ENCODE measurements around the gene UCP1.
A peak's percentile ranks its signal among the peaks of the same experiment; 100 is the strongest.

UCP1 gene

DNA sequence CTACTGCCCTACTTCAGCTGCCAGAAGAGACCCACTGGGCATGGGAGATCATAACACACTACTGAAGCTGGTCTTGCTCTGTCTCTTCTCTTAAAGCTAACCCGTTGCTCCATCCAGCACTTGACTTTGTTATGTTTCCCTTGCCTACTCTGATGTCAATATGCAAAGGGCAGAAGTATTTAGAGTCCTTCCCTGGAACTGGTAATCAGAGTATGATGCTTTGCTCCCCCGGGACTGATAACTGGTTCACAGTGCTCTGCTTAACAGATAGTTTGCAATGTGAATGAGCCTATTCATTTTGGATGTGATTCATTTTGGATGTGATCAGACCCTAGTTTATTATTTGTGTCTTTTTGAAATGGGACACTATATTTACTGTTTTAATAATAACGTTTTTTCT, 12.3 kb upstream of the UCP1 start:
- Mint-ChIP-seq H3K27ac (no peak overlapping the region), H3K36me3 (ENCODE audit: insufficient read depth) (no peaks in the 10 kb centered on the region), H3K9me3 (no peaks in the 10 kb centered on the region), H3K27me3 (peaks cover 28 to 49% of the 10 kb centered on the region in 2 donors), H3K4me1 (ENCODE audit: low read depth in 2 of 2) (peaks cover 0 to 7% of the 10 kb centered on the region in 2 donors), H3K4me3 (no peak overlapping the region)
- ATAC-seq (replicated peaks): no peak
- no peak for DNase-seq

DNA sequence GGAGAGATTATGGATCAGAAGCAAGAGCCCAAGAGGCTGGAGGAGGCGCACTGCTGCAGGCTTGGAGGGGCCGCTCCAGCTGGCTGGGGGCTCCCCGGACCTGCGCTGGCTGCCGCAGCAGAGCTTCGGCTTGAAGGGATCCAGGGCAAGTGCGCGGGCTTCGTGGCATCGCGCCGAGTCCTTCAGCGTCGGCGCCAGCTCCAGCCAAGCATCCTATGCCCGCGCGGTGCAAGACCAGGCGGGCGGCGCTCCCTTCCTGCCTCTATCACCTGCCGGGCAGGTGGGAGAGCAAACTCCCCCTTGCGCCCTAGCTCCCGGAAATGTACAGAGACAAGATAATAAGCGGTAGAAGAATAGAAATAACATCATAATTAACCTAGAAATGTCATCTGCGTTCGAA, 10.5 kb upstream of the UCP1 start:
- Mint-ChIP-seq H3K9me3 (no peaks in the 10 kb centered on the region), H3K4me1 (ENCODE audit: low read depth in 2 of 2) (peaks cover 0 to 7% of the 10 kb centered on the region in 2 donors), H3K27me3 (peaks cover 40 to 51% of the 10 kb centered on the region in 2 donors), H3K4me3 (no peak overlapping the region), H3K36me3 (ENCODE audit: insufficient read depth) (no peaks in the 10 kb centered on the region), H3K27ac (no peak overlapping the region)
- ATAC-seq (replicated peaks): no peak
- DNase-seq: no peak

DNA sequence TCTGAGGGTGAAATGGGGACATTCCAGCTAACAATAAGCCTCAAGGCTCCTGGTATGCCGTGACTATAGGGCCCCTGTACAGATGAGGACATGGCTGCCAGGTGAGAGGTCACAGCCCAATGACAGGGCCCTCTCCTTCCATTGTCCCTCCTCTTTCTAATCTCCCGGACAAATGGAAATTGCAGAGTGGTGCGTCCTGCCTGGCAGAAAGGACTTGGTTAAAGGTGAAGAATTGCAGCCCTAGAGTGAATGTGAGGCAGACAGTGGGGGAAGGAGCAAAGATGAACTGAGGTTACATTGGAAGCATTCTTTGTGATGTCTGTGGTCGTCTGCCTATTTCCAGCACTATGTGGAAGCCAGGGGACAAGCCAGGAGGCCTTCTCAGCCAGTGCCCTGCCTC, 6.7 kb upstream of the UCP1 start:
- no peak for ATAC-seq (replicated peaks)
- Mint-ChIP-seq H3K27ac (no peak overlapping the region), H3K4me3 (no peak overlapping the region), H3K36me3 (ENCODE audit: insufficient read depth) (peaks cover 3% of the 10 kb centered on the region), H3K4me1 (ENCODE audit: low read depth in 2 of 2) (peaks cover 0 to 7% of the 10 kb centered on the region in 2 donors), H3K9me3 (no peaks in the 10 kb centered on the region), H3K27me3 (peaks cover 59 to 67% of the 10 kb centered on the region in 2 donors)
- no peak for DNase-seq

DNA sequence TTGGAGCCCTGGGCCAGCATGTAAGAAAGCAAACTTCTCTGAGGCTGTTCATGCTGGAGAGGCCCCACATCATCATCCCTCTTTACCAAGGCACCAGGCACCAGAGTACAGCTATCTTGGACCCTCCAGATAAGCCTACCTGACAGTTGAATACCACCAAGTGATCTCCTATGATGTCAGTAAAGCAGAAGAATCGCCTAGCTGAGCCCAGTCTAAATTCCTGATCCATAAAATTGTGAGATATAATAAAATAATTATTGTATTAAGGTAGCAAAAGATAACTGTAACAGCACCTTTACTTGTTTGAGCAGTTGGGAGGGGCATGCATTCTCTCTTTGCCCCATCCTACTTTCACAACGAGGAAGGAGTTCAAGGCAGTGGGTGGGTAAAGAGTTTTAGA, 2.9 kb upstream of the UCP1 start:
- Mint-ChIP-seq H3K27me3 (peaks cover 49 to 66% of the 10 kb centered on the region in 2 donors), H3K9me3 (no peaks in the 10 kb centered on the region), H3K36me3 (ENCODE audit: insufficient read depth) (peaks cover 3% of the 10 kb centered on the region), H3K4me3 (no peak overlapping the region), H3K27ac (no peak overlapping the region), H3K4me1 (ENCODE audit: low read depth in 2 of 2) (peaks cover 4 to 6% of the 10 kb centered on the region in 2 donors)
- DNase-seq (no peak), ATAC-seq (replicated peaks) (no peak)

DNA sequence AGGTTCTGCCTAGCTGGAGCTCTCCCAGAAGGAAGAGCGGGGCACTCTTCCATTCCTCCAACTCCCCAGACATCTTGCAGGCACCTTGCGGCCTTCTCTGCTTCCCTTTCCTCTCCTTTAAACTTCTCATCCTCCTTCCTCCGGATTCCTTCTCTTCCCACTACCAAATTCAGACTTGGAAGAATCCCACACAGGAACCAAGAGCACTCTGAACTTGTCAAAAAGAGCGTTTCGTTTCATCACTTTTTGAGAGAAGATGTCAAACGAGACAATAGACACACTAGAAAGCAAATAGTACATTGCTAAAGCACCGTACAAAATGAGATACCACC, 512 bp upstream of the UCP1 start:
- Mint-ChIP-seq H3K9me3 (no peaks in the 10 kb centered on the region), H3K36me3 (ENCODE audit: insufficient read depth) (peaks cover 3% of the 10 kb centered on the region), H3K27ac (no peak overlapping the region), H3K4me1 (ENCODE audit: low read depth in 2 of 2) (peaks cover 4 to 6% of the 10 kb centered on the region in 2 donors), H3K4me3 (peak overlapping the region; percentile 30 to 62), H3K27me3 (peaks cover 39 to 54% of the 10 kb centered on the region in 2 donors)
- no peak for ATAC-seq (replicated peaks)
- no peak for DNase-seq

DNA sequence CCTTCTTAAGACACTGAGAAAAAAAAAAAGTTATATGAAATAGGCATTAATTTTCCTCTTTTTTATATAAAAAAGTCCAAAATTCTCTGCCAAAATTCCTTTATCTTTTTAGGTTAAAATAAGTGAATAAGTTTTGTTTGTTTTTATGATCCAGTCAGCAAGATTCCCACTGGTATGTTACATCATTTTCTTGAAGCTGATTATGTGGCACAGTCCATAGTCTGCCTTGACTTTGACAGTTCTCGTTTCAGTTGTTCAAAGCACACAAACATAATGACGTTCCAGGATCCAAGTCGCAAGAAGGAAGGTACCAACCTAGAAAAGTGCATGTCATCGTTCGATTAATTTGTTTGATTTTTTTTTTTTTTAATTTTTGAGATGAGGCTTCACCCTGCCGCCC, 9.1 kb downstream of the UCP1 start:
- Mint-ChIP-seq H3K36me3 (ENCODE audit: insufficient read depth) (no peaks in the 10 kb centered on the region), H3K27ac (no peak overlapping the region), H3K9me3 (no peaks in the 10 kb centered on the region), H3K4me3 (no peak overlapping the region), H3K4me1 (ENCODE audit: low read depth in 2 of 2) (peaks cover 0 to 7% of the 10 kb centered on the region in 2 donors), H3K27me3 (no peaks in the 10 kb centered on the region)
- DNase-seq: no peak
- ATAC-seq (replicated peaks): no peak

DNA sequence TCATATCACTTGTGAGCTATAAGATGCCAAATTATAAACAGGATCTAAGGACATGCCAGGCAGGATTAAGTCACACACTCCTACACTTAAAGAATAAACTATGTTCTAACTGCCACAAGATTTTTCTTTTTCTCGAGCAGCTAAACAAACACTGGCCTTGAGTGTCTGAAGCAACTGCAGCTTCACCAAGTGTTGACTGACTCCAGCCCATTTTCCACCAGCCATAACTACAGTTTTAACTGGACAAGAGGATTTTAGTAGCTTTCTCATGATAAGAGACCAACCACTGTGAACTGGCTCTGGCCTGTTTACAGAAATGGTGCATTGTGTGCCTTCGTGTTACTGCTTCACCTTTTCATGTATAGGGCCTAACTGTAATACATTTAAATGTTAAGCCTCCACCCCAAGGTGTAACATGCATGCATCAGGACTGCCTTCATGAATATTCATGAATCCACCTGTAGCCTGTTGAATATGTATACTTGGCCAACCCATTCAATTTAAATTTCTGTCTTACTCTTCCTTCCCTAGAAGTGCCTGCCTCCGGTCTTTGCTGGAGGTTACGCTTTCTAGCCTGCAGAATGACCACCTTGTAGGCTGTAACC, 10.8 kb downstream of the UCP1 start:
- no peak for ATAC-seq (replicated peaks)
- no peak overlapping the region for H3K4me3 Mint-ChIP-seq
- H3K36me3 Mint-ChIP-seq (ENCODE audit: insufficient read depth): no peaks in the 10 kb centered on the region
- peaks cover 0 to 7% of the 10 kb centered on the region in 2 donors for H3K4me1 Mint-ChIP-seq (ENCODE audit: low read depth in 2 of 2)
- H3K9me3 Mint-ChIP-seq: no peaks in the 10 kb centered on the region
- no peaks in the 10 kb centered on the region for H3K27me3 Mint-ChIP-seq
- DNase-seq: no peak
- peak overlapping the region in 1 of 2 donors; percentile 44 for H3K27ac Mint-ChIP-seq

DNA sequence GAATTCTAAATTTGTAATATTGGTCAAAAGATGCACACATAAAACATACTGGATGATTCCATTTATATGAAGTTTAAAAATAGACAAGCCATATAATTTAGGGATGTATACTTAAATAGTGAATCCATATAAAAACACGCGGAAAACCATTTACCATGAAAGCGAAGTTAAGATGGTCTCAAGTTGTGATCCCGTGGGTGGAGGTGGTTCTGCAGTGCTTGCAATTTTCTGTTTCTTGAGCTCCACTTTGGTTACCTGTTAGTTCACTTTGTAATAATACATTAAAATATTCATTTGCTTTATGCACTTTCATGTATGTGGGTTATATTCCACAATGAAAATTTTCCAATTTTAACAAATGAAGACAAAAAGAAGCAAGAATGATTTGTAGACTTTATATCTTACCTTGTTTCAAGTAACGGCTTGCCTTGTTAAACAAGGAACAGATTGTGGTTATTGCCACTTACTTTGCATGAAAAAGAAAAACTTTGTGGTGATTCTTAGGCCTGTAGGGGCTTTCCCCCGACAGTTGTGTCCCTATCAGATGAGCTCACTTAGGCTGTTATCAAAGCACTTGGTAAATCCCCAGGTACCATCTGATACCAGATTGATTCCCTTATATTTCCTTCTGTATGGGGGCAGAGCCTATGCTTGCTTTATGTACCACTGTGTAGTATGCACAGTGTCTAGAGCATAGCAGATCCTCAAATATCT, 12.2 kb downstream of the UCP1 start:
- ATAC-seq (replicated peaks): peak; percentile 83

DNA sequence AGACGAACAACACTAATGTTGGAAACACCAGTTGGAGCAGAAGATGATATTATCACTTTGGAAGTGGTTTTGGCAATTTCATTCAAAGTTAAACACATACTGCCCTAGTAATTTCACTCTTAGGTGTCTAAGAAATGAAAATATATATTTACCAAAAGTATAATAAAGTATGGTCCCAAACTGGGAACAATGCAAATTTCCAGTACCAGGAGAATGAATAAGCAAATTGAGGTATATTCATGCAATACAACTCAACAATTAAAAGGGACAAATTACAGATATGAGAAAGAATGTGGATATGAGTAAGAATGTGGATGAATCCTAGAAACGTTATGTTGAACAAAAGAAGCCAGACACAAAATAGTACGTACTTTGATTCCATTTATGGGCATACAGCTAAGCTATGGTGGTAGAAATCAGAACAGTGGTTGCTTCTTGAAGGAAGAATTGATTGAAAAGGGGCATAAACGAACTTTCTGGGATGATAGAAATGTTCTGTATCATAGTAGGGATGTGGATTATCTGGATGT, 34.7 kb downstream of the UCP1 start:
- Mint-ChIP-seq H3K36me3 (ENCODE audit: insufficient read depth) (peaks cover 15% of the 10 kb centered on the region), H3K27me3 (no peaks in the 10 kb centered on the region), H3K9me3 (no peaks in the 10 kb centered on the region), H3K4me1 (ENCODE audit: low read depth in 2 of 2) (peaks cover 0 to 5% of the 10 kb centered on the region in 2 donors), H3K27ac (no peak overlapping the region), H3K4me3 (no peak overlapping the region)
- DNase-seq: no peak
- ATAC-seq (replicated peaks): no peak

More for the DNA sequence above, 12.2 kb downstream of the UCP1 start:
- Mint-ChIP-seq H3K4me3 (no peak overlapping the region), H3K27ac (peak overlapping the region; percentile 19 to 44), H3K27me3 (no peaks in the 10 kb centered on the region), H3K9me3 (no peaks in the 10 kb centered on the region), H3K4me1 (ENCODE audit: low read depth in 2 of 2) (peaks cover 0 to 7% of the 10 kb centered on the region in 2 donors), H3K36me3 (ENCODE audit: insufficient read depth) (no peaks in the 10 kb centered on the region)
- DNase-seq: no peak

DNA sequence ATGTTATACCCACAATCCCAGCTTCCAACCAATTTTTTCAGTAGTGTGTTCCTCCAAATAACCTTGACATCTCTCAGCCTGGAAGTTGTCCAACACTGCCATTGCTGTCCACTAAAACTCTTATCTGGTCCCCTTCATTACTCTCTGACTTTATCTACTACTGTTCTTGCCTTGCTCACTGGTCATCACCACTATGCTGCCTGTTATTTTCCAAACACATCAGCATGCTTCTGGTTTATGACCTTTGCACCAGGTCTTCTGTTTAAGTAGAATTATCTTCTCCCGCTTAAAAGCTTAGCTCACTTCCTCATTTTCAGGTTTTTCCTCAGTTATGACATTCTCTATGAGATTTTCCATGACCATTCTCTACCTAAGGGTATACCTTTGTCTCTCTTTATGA, 39.3 kb downstream of the UCP1 start:
- DNase-seq: no peak
- Mint-ChIP-seq H3K4me3 (no peak overlapping the region), H3K4me1 (ENCODE audit: low read depth in 2 of 2) (peaks cover 6 to 7% of the 10 kb centered on the region in 2 donors), H3K27ac (no peak overlapping the region), H3K27me3 (no peaks in the 10 kb centered on the region), H3K9me3 (no peaks in the 10 kb centered on the region), H3K36me3 (ENCODE audit: insufficient read depth) (peaks cover 5% of the 10 kb centered on the region)
- no peak for ATAC-seq (replicated peaks)

DNA sequence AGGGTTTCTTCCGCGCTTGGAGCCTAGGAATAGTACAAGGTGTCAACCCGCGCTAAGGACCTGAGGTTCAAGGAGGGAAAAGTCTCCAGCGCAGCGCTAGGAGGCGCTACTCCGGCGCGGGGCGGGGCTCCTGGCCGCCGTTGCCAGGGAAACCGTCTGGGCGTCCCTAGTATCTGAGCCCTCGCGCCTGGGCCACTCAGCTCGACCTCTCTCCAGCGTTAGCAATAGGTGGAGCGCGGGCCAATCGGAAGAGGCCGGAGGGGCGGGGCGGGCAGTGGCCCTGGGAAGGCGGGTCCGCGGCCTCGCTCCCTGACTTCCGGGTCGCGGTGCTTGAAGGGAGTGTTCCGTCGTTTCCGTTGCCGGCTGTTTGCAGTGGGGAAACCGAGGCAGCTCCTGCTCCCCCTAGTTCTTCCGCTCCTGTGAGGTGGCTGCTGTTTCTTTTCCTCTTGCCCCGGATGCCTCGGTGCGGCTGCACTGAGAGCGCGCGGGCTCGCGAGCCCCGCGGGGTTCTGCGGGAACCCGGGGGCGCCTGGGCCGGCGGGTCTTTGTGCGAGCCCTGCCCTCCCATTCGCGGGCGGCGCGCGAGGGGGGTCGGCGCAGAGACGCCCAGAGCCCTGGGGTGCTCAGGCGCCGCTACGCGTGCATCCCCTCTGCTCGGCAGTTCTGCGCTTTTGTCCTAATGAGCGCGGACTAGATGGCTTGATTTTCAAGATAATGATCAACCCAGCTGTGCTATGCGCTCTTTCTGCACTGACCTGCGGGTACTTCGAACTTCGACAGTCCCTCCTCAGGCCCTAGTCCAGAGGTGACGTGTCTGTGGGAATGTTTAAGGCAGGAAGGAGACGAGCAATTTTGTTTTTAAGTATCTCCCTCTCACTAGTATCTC, 44.7 kb downstream of the UCP1 start, which contains the start of gene ELMOD2:
TSS of gene ELMOD2 (plus strand) at position 312 of the 886 bp plus-strand sequence. CDS start 1,261 bp downstream, outside the sequence.
- Mint-ChIP-seq H3K4me1 (ENCODE audit: low read depth in 2 of 2) (peaks cover 11 to 19% of the 10 kb centered on the region in 2 donors), H3K27me3 (no peaks in the 10 kb centered on the region), H3K4me3 (peak within 1 kb of the TSS; percentile 83 to 87), H3K36me3 (ENCODE audit: insufficient read depth) (peaks cover 6% of the 10 kb centered on the region), H3K27ac (peak within 1 kb of the TSS; percentile 88 to 89), H3K9me3 (no peaks in the 10 kb centered on the region)
- ATAC-seq (replicated peaks): peak; percentile 98
- peak; percentile 94 to 97 (median 97) for DNase-seq

DNA sequence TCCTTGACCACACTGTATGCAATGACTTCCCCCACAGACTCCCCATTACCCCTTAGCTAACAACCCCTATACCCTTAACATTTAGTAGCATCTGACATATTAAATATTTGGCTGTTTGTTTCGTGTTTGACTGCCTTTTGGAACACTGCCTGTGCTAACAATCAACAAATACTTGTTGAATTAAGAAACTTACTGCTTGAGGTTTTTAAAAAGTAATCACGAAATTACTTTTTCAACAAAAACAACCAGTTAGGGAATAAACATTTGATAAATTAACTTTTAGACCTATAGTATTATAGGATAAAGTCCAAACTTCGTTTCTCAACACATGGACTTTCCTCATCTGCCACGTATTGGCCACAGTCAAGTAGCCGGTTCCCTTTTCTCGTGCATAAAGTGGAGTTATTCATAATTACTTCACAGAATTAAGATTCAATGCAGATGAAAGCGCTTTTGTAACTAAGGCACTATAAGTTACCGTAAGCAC, 45.3 kb downstream of the UCP1 start:
- Mint-ChIP-seq H3K27ac (peak overlapping the region; percentile 88 to 89), H3K4me1 (ENCODE audit: low read depth in 2 of 2) (peaks cover 11 to 19% of the 10 kb centered on the region in 2 donors), H3K36me3 (ENCODE audit: insufficient read depth) (peaks cover 6% of the 10 kb centered on the region), H3K27me3 (no peaks in the 10 kb centered on the region), H3K9me3 (no peaks in the 10 kb centered on the region), H3K4me3 (peak overlapping the region; percentile 83 to 87)
- DNase-seq: no peak
- ATAC-seq (replicated peaks): no peak

DNA sequence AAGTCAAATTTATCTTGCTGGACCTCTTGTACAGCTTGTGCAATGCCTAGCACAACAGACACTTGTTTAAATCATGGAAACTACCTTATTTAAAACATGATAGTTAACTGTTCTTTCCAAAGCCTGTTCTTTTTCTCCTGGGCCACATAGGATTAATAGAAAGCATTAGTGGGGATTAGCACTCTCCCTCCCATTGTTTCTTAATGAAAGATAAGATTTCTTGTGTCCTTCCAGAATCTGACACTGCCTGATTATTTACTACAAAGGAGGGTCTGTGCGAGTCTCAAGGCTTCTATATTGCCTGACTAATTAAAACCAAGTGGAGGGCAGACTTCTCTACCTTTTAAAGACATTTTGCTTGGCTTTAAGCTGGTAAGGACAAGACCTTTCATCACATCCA, 53.3 kb downstream of the UCP1 start:
- no peak overlapping the region for H3K4me3 Mint-ChIP-seq
- no peaks in the 10 kb centered on the region for H3K36me3 Mint-ChIP-seq (ENCODE audit: insufficient read depth)
- peaks cover 42 to 43% of the 10 kb centered on the region in 2 donors for H3K27me3 Mint-ChIP-seq
- ATAC-seq (replicated peaks): no peak
- no peak for DNase-seq
- H3K27ac Mint-ChIP-seq: no peak overlapping the region
- no peaks in the 10 kb centered on the region for H3K4me1 Mint-ChIP-seq (ENCODE audit: low read depth in 2 of 2)
- no peaks in the 10 kb centered on the region for H3K9me3 Mint-ChIP-seq

All from effector memory CD8-positive, alpha-beta T cell (primary cell).